Mesothelial cell of epicardium (in vitro differentiated cells): Measurements from ENCODE around the gene NR1H2. TPM values are rescaled to one million over a fixed set of nuclear protein-coding genes. Genes with fewer than 3 reads are reported as not detected.

Source experiments
- DNase-seq, 2 experiments: peaks; one replicate each; pipeline ENCODE4 v3.0.0; 2021; ENCODE audit warnings: low spot score in 2 of 2; ENCODE audit not compliant: unreplicated experiment in 2 of 2
- H3K27ac Mint-ChIP-seq: 2 replicates; pipeline ENCODE4 v1.8.0; 2021; ENCODE audit warnings: mixed read lengths
- H3K27me3 Mint-ChIP-seq: 2 replicates; pipeline ENCODE4 v1.8.0; 2021; ENCODE audit warnings: low read depth, mixed read lengths
- H3K36me3 Mint-ChIP-seq: 2 replicates; pipeline ENCODE4 v1.8.0; 2021; ENCODE audit warnings: mixed read lengths
- H3K4me1 Mint-ChIP-seq: 2 replicates; pipeline ENCODE4 v1.8.0; 2021; ENCODE audit warnings: mixed read lengths
- H3K4me3 Mint-ChIP-seq: 2 replicates; pipeline ENCODE4 v1.8.0; 2021; ENCODE audit warnings: mild to moderate bottlenecking, moderate library complexity, mixed read lengths
- H3K9me3 Mint-ChIP-seq: 2 replicates; pipeline ENCODE4 v1.8.0; 2021; ENCODE audit warnings: mixed read lengths
- CTCF ChIP-seq: fragments of 200-600 bp; sonication (generic); IDR thresholded peaks from one replicate; pipeline ENCODE4 v1.5.0; 2021; ENCODE audit warnings: antibody characterized with exemption; ENCODE audit not compliant: unreplicated experiment
- total RNA-seq: library from RNA; stranded (reverse); gene quantifications from 3 replicates; pipeline ENCODE4 v1.2.1, GENCODE V29; 2021

The NR1H2 gene
- total RNA-seq, 1 donor from 2014 or later: 39.1 TPM

DNA sequence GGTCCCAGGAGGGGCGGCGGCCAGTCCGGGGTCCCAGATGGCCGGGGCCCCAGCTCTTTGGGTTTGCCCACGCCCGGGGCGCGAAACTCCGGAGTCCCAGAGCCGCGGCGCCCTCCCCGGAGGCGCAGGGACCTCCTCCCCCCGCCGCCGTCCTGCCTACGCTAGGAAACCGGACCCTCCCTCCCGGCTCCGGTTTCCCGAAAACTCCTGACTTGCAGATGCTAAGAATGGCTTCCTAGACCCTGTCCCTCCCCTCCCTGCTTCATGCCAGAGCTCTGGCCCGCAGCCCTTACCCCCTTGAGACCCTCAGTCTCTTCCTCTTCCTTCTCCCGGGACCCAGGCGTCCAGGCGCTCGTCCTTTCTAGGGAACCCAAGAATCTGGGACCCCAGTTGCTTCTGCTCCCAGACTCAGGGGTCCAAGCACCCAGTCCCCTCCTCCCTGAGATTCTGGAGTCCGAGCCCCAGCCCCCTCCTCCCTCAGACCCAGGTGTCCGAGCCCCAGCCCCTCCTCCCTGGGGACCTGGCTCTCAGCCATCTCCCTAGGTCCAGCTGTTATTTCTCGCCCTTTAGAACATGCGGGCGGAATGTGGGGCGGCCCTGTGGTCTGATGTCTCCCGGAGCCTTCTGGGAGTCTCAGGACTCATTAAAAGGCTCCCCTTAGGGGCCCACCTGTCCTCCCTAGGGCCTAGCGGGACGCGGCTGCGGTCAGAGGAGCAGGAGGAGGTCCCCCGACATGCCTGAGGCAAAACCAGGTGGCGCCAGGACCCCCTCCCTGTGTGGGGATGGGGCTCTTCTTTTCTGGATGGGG is 56.2 kb downstream of the NR1H2 start, which contains the start of gene MYBPC2:
Gene MYBPC2, plus strand, starts transcription at position 672 of the 808 bp plus-strand sequence. Its CDS starts 62 bp downstream, at position 734.
- Mint-ChIP-seq H3K4me3 (peak within 1 kb of the TSS; percentile 88), H3K27ac (peak within 1 kb of the TSS; percentile 90), H3K9me3 (no peaks in the 10 kb centered on the region), H3K4me1 (peaks cover 20% of the 10 kb centered on the region), H3K36me3 (no peaks in the 10 kb centered on the region), H3K27me3 (peaks cover 55% of the 10 kb centered on the region)
- TF ChIP-seq CTCF: no peak
- peak in 1 of 2 experiments; percentile 56 for DNase-seq

Other genes starting within 250 kb of the NR1H2 start
- gene IZUMO2, start 213.2 kb upstream of the NR1H2 start, total RNA-seq: not detected in 3 replicates
- gene MYH14, start 172.8 kb upstream of the NR1H2 start, total RNA-seq: 52.3 to 56.6 TPM (median 53.8 TPM) in 3 replicates
- gene KCNC3, start 47.1 kb upstream of the NR1H2 start, total RNA-seq: 53.4 to 57.7 TPM (median 54.4 TPM) in 3 replicates
- 2.4 to 3.5 TPM (median 3.2 TPM) in 3 replicates for gene NAPSA, start 10.8 kb upstream of the NR1H2 start, total RNA-seq
- 58.4 to 60.6 TPM (median 60.3 TPM) in 3 replicates for gene POLD1, start 7.9 kb downstream of the NR1H2 start, total RNA-seq
- gene SPIB, start 42.5 kb downstream of the NR1H2 start, total RNA-seq: 0.11 TPM in 1 of 3 replicates, not detected in the others
- 0.89 to 1.9 TPM (median 1.2 TPM) in 3 replicates for gene MYBPC2, start 56.4 kb downstream of the NR1H2 start, total RNA-seq
- 175 to 181 TPM (median 176 TPM) in 3 replicates for gene EMC10, start 100.0 kb downstream of the NR1H2 start, total RNA-seq
- 10.1 to 12.7 TPM (median 11.5 TPM) in 3 replicates for gene GARIN5A, start 100.4 kb downstream of the NR1H2 start, total RNA-seq
- 16.4 to 18.7 TPM (median 17.5 TPM) in 3 replicates for gene JOSD2, start 134.7 kb downstream of the NR1H2 start, total RNA-seq
- 0.70 TPM in 1 of 3 replicates, not detected in the others for gene ASPDH, start 137.5 kb downstream of the NR1H2 start, total RNA-seq
- 15.2 to 16.9 TPM (median 16.3 TPM) in 3 replicates for gene LRRC4B, start 192.0 kb downstream of the NR1H2 start, total RNA-seq